GM19238 (cell line): Measurements from ENCODE around the gene PIEZO1.

Source experiments
- DNase-seq: peaks from one replicate; pipeline ENCODE4 v3.0.0; 2011; ENCODE audit warnings: low spot score; ENCODE audit not compliant: insufficient read length

The PIEZO1 gene

GRCh38 chr16:88691924-88692560, 93.0 kb downstream of the PIEZO1 start:
- DNase-seq: no peak

DNA sequence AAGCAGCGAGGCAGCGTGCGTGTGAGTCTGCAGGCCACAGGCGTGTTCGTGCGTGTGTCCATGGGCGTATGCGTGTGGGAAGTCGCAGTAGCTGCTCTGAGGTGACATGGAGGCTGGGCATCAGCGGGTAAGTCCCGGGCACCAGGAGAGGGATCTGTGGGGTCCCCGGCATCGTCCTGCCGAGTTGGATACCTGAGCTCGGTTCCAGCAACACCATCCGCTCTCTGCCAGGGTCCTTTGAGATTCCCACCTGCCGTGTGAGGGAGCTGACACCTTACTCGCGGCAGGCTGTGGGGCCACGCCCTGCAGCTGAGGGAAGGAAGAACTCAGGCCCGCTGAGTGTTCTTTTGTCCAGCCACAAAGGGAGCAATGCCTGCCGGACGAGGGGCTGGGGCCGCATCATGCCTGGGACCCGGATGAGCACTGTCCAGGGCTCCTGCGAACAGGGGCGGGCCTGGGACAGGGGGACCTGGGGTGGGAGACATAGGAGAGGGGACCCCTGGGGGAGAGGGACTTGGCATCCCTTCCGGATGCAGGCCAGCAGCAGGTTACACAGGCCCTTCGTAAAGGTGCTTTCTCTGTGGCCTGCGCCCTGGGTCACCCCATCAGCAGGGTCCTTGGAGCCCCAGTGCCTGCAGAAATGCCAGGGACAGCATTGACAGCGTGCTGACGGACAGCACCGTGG, 93.7 kb downstream of the PIEZO1 start:
- DNase-seq: no peak

DNA sequence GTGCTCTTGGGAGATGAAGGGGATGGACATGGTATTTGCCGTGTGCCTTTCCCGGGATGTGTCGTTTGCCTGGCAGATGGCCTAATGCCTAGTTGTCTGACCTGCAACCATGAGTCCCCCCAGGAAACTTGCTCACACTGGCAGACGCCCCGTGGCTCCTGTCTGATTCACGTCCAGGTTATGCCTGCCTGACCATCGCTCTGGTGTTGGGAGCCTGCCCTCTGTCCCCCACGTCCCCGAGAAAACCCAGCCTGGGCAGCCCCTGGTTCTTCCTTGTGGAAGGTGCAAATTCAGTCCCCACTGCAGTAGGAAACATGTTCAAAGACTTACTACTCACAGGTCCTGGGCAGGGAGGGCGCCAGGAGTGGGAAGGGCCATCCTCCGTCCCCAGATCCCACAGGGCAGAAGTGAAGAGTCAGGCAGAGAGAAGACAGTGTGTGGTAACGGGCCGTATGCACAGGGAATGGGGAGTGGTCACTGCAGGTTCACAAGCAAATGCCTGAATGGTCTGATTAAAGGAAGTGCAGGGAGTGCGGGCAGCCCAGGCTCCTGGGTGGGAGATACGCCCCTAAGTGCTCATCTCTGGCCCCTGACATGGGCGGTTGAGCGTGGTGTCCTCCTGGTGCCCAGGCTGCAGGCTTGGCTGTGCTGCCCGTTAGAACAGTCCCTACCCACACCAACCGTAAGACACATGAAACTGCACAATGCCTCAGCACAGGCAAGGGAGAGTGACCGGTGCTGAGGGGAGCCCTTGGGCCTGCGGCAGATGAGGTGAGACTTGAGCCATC, 94.5 kb downstream of the PIEZO1 start:
- no peak for DNase-seq

GRCh38 chr16:88688013-88688778, 96.8 kb downstream of the PIEZO1 start:
- no peak for DNase-seq

DNA sequence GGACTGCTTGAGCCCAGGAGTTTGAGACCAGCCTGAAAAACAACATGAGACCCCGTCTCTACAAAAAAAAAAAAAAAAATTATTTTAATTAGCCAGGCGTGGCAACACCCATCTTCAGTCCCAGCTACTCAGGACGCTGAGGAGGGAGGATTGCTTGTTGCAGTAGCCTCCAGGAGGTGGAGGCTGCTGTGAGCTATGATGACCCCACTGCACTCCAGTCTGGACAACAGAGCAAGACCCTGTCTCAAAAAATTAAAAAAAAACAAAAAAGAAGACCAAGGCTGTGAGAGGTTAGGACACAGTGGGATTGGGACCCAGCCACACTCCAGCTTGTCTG, 97.4 kb downstream of the PIEZO1 start:
- DNase-seq: no peak

DNA sequence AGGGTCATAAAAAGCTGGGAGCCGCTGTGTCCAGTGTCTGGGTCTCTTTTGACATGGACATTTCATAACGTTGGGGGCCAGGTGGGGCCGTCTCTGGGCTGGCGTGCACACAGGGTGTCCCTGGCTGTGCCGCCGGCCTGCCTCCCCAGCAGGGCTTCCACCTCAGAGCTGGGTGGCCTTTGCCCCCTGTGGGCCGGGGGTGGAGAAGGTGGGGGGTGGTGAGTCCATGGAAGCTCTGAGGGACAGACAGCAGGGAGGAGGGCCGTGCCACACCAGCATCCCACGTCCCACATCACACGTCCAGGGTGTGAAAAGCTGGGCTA, 97.8 kb downstream of the PIEZO1 start:
- no peak for DNase-seq

DNA sequence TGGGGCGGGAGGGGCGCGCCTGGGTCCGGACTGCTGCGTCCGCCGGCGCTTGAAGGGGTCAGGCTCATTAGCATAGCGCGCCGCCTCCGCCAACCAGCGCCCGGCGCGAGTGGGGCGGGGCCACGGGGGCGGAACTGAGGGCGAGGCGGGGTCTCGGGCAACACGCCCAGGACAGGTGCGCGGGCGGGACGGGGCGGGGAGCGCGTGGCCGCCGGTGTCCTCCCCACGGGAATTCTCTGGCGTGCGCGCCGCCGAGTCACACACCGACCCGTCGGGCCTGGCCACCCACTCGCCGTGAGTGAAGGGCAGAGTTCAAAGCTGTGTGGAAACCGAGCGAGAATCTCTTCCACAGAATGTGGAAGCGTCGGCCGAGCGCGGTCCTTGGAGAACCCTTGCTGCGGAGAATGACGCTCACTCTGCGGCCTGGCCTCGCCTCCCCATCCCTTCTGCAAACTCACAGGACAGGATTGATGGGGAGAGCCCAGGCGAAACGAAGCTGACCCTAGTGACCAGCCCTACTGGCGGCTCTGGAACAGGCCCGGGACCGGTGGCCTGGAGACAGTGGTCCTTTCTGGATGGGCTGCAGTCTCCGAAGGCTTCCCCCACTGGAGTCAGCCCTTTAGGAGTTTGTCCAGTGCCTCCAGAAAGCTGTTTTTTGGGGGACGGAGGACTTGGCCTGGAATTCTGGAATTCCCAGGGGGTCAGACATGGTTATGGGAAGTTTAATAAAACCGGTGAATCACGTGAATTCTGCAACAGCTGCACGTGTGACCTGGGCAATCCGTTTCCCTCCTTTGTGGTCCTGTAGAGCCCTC, 98.4 kb downstream of the PIEZO1 start, which contains the start of gene SNAI3:
Gene SNAI3, minus strand, starts transcription at position 69 of the 815 bp plus-strand sequence. CDS start 101 bp downstream, outside the sequence.
- DNase-seq: peak; percentile 95

DNA sequence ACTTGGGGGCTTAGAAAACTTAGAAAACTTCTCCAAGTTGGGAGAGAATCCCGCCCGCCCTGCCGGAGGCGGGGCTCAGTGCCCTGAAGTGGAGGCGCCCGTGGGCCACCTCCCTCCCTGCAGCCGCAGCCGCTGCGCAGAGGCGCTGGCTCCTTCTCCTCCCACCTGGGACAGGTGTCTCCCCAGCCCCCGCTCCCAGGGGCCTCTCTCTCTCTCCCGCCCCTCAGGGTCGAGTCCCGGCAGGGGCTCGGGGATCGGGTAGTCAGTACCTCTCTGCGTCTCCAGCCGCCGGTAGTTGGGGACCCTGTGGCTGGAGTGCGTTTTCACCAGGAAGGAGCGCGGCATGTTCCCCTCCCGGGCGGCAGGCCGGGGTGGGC, 99.0 kb downstream of the PIEZO1 start:
- no peak for DNase-seq

- no peak for DNase-seq
Observed at GRCh38 chr16:88685156-88686061, 99.6 kb downstream of the PIEZO1 start.

DNA sequence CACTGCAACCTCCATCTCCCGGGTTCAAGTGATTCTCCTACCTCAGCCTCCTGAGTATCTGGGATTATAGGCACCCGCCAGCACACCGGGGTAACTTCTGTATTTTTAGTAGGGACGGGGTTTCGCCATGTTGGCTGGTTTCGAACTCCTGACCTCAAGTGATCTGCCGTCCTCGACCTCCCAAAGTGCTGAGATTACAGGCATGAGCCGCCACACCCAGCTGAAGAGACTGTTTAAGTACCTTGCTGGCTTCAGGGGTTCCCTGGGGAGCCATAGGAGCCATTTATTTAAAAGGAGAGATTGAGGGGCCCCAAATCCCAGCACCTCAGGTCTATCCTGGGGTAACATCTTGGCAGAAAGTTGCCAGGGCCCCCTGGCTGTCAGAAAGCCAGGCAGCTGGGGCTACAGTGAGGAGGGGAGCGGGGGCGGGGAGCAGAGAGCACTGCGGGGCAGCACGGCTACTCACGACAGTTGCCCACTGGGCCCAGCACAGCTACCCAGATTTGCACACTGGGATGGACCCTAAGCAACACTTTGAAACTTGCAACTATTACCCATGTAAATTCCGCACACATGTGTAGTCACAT, 100.4 kb downstream of the PIEZO1 start:
- DNase-seq: no peak

DNA sequence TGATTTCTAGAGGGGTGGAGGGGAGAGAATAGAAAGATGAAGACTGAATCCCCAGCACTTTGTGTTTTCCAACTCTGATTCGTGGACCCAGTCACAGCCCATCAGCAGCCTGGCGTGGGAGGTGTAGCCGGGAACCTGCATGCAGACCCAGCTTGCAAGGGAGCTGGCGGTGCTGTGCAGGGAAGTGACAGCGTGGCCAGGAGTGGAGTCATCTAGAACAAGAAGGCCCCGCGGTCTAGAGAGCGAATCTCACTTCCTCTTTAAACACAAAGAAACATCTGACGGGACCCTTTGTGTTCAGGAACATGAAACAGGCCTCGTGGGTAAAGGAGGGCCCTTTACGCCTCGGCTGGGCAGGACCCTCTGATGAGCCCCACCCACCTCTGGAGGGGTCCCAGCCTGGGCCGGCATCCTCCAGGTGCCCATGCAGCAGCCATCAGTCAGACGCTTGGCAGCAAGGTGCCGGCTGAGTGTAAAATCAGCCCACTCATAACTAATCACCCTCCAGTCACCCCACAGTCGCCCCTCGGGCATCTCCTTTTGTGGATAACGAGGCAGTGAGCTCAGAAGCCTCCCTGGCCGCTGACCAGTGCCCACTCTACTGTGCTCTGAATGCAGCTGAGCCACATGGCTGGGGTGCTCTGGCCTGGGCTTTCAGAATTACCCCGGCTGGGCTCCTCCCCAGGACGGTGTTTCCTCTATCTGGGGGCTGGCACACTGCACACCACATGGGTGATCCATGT, 103.1 kb downstream of the PIEZO1 start:
- DNase-seq: peak; percentile 91

DNA sequence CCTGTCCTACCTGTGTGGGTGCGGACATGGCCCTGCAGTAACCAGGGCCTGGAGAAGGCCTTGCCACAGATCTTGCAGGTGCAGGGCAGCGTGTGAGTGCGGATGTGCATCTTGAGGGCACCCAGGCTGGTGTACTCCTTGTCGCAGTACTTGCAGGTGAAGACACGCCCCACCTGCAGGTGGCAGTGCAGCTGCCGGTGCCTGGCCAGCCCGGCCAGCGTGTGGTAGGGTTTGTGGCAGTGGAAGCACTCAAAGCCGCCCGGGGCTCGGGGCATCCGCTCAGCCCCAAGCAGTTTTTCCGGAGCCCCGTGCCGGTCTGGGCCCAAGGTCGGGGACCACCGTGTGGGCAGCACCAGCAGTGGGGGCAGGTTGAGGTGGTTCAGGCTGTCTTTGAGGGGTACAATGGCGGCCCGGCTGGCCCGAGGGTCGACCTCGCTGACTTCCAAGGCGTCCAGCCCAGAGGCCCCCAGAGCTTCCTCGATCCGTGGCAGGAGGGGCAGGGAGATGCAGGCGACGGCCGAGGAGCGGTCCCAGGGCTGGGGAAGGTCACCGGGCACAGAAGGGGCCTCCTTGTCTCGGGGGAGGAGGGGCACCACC, 103.8 kb downstream of the PIEZO1 start:
- no peak for DNase-seq

- DNase-seq: no peak
Observed at GRCh38 chr16:88680554-88681083, 104.4 kb downstream of the PIEZO1 start.

GRCh38 chr16:88678224-88678979, 106.6 kb downstream of the PIEZO1 start:
- DNase-seq: no peak

- DNase-seq: no peak
Observed at GRCh38 chr16:88677721-88678120, 107.3 kb downstream of the PIEZO1 start.

- no peak for DNase-seq
Observed at GRCh38 chr16:88676502-88677242, 108.3 kb downstream of the PIEZO1 start.
